GM21390 (cell line): ENCODE data around the gene MYO16.

Source experiments
- ATAC-seq: cut with Tn5 transposase; IDR thresholded peaks from one replicate; pipeline ENCODE4 v1.9.1; 2021; ENCODE audit not compliant: unreplicated experiment

MYO16 gene

DNA sequence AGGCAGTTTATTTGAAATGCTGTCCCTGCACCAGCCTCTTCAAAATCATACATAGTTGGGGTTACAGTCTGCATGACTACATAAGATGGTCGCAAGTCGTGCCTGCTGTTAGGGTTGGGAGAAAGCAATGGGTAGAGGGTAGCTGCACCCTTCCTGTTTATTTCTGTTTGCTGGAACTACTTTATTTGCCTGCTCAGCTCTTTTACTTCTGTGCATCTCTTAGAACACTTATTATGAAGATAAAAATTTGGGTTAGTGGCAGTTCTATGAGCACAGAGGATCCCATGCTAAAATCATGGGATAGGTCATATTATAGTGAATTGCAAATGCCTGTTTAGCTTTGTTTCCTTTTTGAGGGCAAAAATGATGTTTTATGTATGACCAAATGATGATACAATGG, 160.1 kb downstream of the MYO16 start:
- ATAC-seq = no peak

DNA sequence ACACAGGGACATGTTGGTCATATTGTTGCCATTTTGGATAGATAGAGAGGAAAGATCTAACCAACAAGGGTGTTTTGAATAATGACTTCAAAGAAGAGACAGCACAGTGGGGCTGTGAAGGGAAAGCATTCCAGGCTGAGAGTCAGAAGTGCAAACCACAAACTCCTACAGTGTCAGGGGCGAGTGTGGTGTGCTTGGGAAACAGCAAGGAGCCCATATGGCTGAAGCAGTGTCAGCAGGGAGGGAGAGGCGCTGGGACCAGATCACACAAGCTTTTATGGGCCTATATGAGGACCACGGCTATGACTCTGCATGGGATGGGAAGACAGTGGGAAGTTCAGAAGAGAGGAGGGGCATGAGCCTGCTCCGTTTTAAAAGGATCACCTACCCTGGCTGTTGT, 166.4 kb downstream of the MYO16 start:
- ATAC-seq = no peak

DNA sequence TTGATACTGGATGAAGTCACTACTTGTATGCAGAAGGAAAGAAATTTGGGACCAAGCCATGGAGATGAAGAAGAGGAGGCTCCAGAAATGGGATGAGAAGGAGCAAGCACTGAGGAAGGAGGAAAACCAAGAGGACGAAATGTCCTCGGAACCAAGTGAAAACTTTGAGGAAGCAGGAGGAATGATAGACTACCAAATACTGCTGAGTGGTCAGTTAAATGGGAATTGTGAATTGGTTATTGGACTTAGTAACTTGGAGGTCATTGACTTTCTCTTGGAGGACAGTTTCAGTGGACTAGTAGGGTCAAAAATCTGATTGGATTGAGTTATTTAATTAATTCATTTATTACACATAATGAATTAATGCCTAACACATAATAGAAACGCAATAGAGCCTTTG, 167.9 kb downstream of the MYO16 start:
- no peak for ATAC-seq

DNA sequence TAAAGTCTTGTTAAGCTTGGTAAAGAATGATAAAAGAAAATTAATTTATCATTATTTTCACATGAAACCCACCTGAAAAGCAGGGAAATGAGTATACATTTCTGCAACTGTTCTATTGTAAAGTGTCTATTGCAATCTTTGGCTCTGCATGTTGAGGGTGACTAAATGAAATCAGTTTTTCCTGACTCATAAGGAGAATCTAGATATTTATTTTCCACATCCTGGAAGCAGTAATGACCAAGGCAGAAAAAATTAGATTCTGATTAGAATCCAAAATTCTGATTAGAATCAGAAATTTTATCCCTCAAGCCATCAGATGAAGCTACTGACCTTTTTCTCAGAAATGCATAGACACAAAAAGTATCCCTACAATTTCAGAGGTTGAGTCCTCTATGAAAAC, 178.4 kb downstream of the MYO16 start:
- ATAC-seq = no peak

DNA sequence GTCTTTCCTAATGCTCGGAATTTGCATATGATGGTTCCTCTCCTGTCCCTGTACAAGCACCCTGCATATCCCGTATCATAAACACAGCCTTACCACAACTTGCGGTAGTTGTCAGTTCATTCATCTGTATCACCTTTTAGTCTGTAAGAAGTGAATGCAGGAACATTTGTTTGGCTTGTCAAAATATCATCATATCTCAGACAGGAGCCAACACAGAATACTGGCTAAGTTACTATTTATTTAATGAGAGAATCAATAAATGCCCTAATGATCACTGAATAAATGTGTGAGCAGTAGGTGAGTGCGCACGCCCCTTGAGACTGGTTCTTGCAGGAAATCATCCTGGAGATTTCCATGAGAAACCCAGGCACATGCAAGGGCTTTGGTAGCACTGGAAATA, 182.8 kb downstream of the MYO16 start:
- ATAC-seq = no peak

DNA sequence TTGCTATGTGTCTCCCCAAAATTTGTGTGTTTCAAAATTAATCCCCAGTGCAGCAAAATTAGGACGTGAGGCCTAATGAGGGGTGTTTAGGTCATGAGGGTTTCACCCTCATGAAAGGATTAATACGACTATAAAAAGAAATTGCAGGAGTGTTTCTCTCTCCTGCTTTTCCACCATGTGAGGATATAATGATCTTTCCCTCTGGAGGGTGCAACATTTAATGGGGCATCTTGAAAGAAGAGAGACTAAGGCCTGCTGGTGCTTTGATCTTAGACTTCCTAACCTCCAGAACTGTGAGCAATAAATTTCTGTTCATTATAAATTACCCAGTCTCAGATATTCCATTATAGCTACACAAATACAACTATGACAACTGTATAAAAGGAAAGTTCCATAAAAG, 183.2 kb downstream of the MYO16 start:
- ATAC-seq = no peak

DNA sequence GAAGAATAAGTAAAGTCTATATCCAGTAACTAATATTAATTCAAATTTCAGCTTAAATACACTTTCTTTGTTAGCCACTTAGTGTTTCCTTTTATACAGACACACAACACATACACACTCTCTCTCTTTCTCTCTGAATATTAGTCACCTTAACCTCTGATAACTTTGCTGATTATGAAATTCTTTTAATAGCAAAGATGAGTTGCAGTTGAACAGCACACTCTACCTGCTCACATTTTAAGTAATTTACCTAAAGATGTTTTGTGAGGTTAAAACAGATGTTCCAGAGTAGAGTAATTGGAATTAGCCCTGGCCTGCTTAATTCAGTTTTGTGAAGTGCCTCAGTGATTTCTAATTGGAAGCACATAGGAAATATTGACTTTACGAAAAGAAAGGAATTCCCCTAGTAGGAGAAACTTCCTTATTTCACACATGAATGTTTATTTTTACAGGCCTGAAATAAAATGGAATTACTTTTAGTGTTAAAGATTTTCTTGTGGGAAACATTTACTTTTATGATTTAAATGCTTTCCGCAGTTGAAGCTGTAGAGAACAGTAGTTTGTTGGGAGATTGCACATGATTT, 184.3 kb downstream of the MYO16 start:
- no peak for ATAC-seq

DNA sequence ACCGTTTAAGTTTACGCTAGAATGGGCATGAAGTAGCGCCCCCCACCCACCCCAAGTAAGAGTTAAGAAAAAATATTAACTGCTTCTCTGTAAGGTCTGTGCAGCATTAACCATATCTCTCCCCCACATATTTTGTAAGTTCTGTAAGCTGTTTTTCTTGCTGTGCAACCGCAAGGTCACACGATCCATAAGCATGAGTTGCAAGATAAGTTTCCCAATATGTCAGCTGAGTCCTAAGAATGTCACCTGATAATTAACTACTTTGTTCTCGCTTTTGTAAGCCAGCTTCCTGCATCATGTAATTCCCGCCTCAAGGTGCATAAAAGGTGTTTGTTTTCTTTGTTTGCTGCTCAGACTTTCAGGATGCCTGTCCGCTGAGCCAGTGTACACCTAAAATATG, 187.0 kb downstream of the MYO16 start:
- ATAC-seq = no peak

DNA sequence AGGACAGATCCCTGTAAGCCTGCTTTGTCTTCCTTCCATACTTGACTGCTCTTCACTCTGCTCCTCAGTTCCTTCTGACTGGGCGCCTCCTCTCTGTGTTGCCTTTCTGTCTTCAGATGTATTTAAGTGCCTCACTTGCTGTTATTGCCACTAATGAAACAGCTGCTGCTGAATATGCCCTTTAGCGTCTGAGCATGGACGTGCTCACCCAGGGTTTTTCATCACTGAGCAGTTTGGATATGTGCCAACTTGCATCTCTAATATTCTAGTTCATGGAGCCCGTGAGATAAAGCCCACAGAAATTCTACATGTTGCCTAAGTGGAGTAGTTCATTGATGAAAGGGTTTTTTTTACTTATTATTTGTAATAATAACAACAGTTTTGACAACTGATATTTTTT, 198.2 kb downstream of the MYO16 start:
- no peak for ATAC-seq

DNA sequence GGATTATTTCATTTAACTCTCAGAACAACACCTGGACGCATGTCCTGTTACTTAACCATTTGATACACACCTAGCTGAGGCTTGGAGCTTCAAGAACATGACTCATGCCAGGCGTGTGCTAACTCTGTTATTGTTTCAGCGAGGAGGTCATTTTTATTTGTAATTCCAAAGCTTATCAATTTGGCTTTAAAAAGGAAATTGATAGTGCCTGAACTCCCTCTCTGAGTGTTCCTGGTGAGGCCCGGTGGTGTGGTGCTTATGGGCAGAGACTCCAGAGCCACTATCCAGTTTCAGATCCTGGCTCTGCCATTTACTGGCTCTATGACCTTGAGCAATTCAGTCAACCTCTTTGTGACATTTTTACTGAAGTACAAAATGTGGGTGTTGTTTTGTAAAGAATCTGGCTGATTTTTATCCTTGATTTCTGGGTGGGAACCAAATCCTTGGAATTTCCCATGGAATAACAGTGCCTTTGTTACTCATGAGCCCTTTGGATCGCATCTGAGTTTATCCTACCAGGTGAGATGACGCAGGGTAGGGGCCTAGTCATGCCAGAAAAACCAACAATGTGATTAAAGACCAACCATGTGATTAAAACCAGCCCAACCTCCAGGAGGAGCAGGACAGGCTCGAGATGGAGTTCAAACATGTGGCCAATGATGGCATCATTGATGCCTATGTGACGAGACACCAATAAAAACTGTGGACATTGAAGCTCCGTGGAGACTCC, 198.8 kb downstream of the MYO16 start:
- no peak for ATAC-seq

DNA sequence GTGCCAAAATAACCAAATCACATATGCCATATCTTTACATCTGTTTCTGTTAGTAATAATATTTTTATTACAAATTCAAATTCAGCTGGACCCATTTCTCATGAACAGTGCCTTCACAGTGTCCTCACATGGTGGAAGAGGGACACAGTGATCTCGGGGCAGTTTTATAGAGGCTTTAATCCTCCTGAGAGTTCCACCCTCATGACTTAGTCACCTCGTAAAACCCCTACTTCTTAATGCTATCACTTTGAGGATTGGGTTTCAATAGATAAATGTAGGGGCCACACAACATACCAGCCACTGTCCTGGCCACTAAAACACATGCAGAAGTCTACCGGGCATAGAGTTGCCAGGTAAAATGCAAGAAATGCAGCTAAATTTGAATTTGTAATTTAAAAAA, 201.5 kb downstream of the MYO16 start:
- no peak for ATAC-seq

DNA sequence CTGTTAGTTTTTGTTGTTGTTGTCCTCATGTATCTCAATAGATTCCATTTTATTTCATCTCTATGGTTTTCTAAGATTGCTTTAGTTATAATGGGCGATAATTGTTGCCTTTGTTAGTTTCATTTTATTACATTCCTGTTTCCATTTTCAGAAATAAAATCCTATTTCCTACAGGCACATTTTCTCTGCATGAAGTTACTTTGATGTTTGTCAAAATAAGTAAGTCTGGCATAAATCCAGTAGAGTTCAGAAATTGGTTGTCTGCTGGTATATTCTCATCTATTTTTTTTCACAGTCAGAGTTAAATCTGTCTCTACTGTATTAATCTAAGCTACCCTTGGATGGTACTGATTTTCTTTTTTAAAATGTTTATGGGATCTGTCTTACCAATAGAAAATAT, 204.1 kb downstream of the MYO16 start:
- no peak for ATAC-seq

DNA sequence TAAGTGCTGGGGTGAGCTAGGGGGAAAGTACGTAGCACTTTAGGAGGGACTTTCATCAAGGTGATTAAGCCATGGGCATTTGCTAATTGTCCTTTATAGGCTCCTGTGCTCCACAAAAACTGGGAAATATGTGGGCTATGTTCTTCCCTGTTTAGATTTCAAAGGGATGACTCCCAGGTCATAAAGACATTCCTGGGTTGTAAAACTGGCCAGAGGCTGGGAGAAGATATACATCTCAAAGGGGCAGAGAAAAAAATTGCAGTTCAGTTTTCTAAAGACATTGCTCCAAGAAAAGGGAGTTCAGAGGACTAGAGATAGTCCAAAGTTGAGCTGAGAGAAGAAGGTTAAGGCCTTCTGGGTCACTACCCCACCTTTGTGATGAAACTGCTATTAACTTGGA, 204.8 kb downstream of the MYO16 start:
- ATAC-seq = no peak

DNA sequence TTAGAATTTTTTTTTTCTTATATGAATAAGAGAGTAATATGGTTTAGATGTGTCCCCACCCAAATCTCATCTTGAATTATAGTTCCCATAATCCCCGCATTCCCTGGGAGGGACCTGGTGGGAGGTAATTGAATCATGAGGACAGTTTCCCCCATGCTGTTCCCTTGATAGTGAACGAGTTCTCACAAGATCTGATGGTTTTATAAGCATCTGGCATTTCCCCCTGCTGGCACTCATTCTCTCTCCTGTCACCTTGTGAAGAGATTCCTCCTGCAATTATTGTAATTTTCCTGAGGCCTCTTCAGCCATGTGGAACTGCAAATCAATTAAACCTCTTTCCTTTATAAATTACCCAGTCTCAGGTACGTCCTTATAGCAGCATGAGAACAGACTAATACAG, 205.7 kb downstream of the MYO16 start:
- ATAC-seq = no peak

DNA sequence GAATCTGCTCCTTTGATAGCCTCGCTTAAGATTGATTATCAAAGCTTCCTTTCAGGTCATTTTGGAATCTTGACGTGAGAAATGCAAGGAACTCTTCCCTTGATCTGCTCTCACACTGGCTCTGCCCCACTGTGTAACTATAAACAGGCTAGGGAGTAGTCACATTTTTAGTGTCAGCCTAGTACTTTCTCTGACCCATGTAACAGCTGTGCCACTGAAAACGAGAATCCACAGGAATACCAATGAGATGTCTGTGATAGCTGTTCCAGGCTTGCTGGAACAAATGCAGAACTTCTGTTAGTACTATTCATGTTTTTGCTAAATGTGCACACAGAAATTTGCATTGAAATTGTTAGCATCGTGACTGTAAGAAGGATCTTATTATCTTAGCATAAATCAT, 221.3 kb downstream of the MYO16 start:
- ATAC-seq = no peak

DNA sequence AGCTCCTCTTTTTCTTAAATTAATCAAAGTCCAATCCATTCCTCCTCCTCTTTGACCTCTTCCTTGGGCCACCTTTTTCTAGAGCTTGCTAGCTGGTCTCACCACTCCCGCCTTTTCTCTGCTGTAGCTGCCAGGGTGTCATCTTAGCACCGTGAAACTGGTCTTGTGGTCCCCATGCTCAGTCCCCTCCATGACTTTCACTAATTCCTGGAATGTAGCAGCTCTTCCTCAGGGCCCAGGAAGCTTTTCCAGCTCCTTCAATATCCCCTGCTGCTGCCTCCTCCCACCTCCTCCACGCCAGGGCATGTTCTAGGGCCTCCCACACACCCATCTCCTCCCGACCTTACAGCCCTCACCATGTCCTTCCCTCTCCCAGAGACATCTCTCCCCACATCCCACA, 222.2 kb downstream of the MYO16 start:
- no peak for ATAC-seq

DNA sequence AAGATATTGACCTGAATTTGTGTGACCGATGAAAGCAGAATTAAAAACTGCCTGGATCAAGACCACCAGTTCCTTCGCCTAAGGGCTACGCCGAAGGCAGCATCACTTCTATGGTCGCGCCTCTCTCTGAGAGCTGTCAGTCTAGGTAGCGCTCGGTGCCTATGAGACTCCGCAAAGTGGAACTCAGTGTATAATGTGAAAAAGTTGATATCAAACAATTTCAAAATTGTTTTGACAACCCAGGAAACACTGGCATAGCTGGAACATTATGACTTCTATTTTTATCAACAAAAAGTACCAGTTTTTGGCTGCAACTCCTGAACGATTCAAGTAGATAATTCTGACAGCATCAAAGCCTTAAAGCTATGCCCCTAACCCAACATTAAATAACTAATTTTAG, 223.6 kb downstream of the MYO16 start:
- no peak for ATAC-seq

DNA sequence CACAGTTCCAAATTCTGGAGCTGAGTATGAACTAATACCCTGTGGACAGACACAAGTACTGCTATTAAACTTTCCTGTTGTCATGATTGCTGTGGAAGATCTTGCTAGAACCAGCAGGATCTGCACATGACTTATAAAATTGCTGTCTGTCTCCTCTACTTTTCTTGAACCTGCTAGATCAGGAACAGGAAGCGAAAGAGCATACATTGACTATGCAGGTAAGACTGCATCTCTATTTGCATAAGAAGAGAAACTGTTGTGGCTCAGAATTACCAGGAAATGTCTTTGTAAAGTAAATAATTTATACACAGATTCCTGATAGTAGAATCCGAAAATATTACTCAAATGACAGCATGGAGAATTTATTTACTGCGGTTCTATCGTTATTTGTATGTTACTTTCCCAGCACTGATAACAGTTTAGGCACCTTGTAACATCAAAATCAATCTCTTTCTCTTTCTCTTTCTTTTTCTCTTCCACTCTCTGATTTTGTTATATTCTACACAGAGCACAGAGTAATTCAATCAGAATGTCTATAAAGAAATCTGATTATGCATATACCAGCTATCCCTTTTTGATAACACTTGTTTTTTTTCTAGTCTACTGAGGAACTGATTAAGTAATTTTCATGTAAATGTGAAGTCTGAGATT, 226.5 kb downstream of the MYO16 start:
- peak; percentile 83 for ATAC-seq

DNA sequence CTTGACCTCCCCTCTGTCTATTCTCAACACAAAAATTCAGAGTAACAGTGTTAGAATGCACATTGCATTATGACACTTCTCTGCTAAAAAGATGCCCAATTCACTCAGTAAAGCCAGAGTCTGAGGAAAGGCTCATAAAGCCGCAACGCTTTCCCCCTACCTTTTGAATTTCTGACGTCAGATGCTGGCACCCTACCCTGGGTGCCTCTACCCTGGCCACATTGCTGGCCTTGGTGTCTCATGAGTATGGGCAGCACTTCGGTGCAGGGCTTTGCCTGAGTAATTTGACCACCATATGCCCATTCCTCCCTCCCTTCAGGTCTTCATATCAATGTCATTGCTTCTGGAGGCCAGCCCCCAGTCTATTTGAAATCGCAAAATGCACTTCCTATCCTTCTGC, 229.3 kb downstream of the MYO16 start:
- ATAC-seq = no peak

DNA sequence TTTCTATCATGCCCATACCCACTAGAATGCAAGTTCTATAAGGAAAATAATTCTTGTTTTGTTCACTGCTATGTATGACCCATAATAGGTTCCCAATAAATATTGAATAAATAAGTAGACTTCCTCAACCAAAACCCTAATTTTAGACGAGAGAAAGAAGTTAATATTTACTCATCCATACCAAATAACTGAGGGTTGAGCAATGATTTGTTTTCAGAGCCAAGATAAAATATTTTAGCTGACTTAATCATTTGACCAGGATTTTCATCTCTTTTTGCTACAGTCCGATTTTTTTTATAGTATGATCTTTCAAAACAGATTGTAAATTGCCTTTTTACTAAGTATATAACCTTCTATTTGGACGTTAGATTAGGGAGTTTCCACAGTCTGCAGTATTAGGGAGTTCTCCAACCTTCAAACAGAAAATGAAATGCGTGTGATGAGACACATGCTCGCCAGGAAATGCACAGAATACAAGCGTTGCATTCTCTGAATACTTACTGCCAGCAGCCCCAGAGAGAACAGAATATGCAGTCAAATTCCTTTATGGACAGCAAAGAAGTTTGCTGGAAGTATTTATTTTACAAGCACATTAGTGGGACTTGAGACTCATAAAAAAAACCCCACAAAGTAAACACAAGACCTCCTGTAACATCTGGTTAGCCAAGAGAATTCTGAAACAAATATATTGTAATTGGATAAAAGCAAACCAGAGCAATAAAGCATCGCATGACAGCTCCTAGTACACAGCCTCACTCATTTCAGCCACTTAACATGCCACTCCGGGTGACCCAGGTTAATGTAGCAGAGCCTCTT, 230.0 kb downstream of the MYO16 start:
- no peak for ATAC-seq

DNA sequence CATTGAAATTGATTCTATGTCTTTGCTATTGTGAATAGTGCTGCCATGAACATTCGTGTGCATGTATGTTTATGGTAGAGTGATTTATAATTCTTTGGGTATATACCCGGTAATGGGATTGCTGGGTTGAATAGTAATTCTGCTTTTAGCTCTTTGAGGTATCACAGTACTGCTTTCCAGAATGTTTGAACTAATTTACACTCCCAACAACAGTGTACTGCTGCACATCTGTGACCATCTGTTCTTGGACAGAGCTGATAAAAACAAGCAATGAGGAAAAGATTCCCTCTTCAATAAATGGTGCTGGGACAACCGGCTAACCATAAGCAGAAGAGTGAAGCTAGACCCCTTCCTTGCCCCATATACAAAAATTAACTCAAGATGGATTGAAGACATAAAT, 231.0 kb downstream of the MYO16 start:
- no peak for ATAC-seq

DNA sequence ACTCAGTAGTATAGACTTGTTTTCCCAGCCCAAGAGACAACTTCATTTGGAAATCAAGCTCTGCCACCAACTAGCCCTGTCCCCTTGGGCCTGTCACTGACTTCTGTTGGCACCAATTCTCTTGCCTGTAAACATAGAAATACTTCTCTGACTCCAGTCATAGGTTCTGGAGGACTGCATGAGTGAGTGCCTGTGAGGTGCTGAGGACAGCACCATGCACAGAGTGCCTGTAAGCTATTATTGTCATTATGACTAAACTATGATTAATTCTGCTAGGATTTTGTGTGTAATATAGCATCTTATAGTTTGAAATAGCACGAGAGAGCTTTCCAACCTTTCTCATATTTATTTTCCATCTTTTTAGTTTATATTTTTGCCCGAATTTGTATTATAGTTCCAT, 247.9 kb downstream of the MYO16 start:
- no peak for ATAC-seq
